ENCODE data around the gene PPBP.

Gene PPBP

DNA sequence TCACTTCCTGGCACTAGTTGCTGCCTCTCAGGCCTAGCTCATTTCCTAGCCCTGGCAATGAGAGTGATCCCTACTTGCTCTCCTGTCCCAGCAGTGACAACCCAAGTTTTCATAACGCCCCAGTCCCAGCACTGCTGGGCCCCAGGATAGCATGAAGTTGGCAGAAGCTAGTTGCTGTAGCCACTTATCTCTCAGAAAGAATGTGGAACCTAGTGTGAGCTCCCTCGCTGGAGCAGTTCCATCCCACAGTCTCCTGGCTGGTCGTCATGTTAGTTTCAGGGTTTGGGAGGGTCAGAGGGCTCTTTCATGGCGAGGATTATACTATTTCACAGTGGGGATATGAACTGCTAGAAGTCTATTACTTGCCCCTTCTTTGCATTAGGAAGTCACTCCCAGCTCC is 11.3 kb downstream of the PPBP start:
- TF ChIP-seq FOXP2 (optimal IDR thresholded peaks at IDR 0.05; ENCODE audit: borderline replicate concordance, extremely low read depth, extremely low read length, insufficient read depth) (no peak), POLR2AphosphoS5 (IDR thresholded peaks at IDR 0.05; ENCODE audit: low read depth, low read length) (no peak), TAF1 (IDR thresholded peaks at IDR 0.05; ENCODE audit: borderline replicate concordance, insufficient read depth, low read length) (no peak), SIN3A (IDR thresholded peaks at IDR 0.05; ENCODE audit: borderline replicate concordance, insufficient read depth, low read length) (no peak)
- TF ChIP-seq, protein P1, sequence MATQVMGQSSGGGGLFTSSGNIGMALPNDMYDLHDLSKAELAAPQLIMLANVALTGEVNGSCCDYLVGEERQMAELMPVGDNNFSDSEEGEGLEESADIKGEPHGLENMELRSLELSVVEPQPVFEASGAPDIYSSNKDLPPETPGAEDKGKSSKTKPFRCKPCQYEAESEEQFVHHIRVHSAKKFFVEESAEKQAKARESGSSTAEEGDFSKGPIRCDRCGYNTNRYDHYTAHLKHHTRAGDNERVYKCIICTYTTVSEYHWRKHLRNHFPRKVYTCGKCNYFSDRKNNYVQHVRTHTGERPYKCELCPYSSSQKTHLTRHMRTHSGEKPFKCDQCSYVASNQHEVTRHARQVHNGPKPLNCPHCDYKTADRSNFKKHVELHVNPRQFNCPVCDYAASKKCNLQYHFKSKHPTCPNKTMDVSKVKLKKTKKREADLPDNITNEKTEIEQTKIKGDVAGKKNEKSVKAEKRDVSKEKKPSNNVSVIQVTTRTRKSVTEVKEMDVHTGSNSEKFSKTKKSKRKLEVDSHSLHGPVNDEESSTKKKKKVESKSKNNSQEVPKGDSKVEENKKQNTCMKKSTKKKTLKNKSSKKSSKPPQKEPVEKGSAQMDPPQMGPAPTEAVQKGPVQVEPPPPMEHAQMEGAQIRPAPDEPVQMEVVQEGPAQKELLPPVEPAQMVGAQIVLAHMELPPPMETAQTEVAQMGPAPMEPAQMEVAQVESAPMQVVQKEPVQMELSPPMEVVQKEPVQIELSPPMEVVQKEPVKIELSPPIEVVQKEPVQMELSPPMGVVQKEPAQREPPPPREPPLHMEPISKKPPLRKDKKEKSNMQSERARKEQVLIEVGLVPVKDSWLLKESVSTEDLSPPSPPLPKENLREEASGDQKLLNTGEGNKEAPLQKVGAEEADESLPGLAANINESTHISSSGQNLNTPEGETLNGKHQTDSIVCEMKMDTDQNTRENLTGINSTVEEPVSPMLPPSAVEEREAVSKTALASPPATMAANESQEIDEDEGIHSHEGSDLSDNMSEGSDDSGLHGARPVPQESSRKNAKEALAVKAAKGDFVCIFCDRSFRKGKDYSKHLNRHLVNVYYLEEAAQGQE (IDR thresholded peaks at IDR 0.05; ENCODE audit: insufficient read depth in 1 of 2, low read depth in 2 of 2, low read length in 2 of 2): no peak

DNA sequence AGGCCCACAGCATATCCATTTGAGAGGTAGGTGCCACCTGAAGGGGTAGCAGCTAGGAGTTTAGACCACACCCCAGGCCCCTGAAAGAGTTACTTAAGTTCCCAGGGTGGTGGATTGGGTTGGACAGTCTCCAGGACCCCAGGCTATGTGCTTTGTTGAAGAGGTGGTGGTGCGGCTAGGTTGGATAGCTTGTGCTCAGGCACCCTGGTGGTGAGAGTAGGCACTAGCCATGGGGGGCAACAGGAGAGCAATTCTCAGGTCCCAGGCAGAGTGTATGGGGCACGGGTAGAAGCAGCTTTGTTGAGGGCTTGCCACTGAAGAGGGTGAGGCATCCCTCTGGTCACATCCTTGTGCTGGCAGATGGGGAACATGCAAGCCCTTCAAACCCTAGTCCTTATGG is 11.8 kb downstream of the PPBP start:
- no peak for TF ChIP-seq FOXP2 (optimal IDR thresholded peaks at IDR 0.05; ENCODE audit: borderline replicate concordance, extremely low read depth, extremely low read length, insufficient read depth)
- TF ChIP-seq POLR2AphosphoS5 (IDR thresholded peaks at IDR 0.05; ENCODE audit: low read depth, low read length): no peak
- TF ChIP-seq TAF1 (IDR thresholded peaks at IDR 0.05; ENCODE audit: borderline replicate concordance, insufficient read depth, low read length): no peak
- TF ChIP-seq, protein P1 (IDR thresholded peaks at IDR 0.05; ENCODE audit: insufficient read depth in 1 of 2, low read depth in 2 of 2, low read length in 2 of 2): no peak
- no peak for TF ChIP-seq SIN3A (IDR thresholded peaks at IDR 0.05; ENCODE audit: borderline replicate concordance, insufficient read depth, low read length)

DNA sequence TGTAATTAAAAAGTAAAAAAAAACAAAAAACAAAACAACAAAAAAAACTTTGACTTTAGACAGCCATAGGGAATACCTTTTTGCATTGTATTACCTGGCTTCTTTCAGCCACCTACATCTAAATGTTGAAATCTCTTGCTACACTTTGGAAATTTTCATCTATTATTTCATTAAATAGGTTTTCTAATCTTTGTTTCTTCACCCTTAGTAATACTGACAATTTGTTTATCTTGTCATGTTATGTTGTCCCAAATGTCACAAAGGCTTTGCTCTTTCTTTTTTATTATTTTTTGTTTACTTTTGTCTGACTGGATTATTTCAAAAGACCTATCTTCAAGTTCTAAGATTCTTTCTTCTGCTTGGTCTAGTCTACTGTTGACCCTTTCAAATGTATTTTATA is 13.6 kb downstream of the PPBP start:
- TF ChIP-seq SIN3A (IDR thresholded peaks at IDR 0.05; ENCODE audit: borderline replicate concordance, insufficient read depth, low read length) (no peak), FOXP2 (optimal IDR thresholded peaks at IDR 0.05; ENCODE audit: borderline replicate concordance, extremely low read depth, extremely low read length, insufficient read depth) (no peak), POLR2AphosphoS5 (IDR thresholded peaks at IDR 0.05; ENCODE audit: low read depth, low read length) (no peak)
- TF ChIP-seq, protein P1 (IDR thresholded peaks at IDR 0.05; ENCODE audit: insufficient read depth in 1 of 2, low read depth in 2 of 2, low read length in 2 of 2): no peak

DNA sequence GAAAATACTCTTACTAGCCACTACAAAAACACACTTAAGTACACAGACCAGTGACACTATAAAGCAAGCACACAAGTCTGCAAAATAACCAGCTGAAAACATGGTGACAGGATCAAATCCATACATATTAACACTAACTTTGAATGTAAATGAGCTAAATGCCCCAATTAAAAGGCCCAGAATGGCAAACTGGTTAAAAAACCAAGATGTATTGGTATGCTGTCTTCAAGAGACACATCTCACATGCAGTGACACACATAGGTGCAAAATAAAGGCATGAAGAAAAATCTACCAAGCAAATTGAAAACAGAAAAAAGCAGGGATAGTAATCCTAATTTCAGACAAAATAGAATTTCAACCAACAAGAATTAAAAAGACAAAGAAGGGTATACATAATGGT is 17.0 kb downstream of the PPBP start:
- TF ChIP-seq SIN3A (IDR thresholded peaks at IDR 0.05; ENCODE audit: borderline replicate concordance, insufficient read depth, low read length) (no peak), FOXP2 (optimal IDR thresholded peaks at IDR 0.05; ENCODE audit: borderline replicate concordance, extremely low read depth, extremely low read length, insufficient read depth) (no peak)
- TF ChIP-seq, protein P1 (IDR thresholded peaks at IDR 0.05; ENCODE audit: insufficient read depth in 1 of 2, low read depth in 2 of 2, low read length in 2 of 2): no peak

DNA sequence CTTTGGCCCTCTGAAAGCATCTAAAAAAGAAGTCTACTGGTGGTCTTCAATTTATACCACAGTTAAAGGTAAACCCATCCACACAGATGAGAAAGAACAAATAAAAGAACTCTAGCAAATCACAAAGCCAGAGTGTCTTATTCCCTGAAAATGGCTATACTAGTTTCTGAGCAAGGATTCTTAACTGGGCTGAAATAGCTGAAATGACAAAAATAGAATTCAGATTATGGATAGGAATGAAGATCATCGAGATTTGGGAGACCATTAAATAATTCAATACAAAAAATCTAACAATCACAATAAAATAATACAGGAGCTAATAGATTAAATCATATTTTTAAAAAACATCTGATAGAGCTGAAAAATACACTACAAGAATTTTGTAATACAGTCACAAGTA is 18.0 kb downstream of the PPBP start:
- no peak for TF ChIP-seq FOXP2 (optimal IDR thresholded peaks at IDR 0.05; ENCODE audit: borderline replicate concordance, extremely low read depth, extremely low read length, insufficient read depth)
- no peak for TF ChIP-seq SIN3A (IDR thresholded peaks at IDR 0.05; ENCODE audit: borderline replicate concordance, insufficient read depth, low read length)
- no peak for TF ChIP-seq POLR2AphosphoS5 (IDR thresholded peaks at IDR 0.05; ENCODE audit: low read depth, low read length)
- TF ChIP-seq, protein P1 (IDR thresholded peaks at IDR 0.05; ENCODE audit: insufficient read depth in 1 of 2, low read depth in 2 of 2, low read length in 2 of 2): no peak
- no peak for TF ChIP-seq TAF1 (IDR thresholded peaks at IDR 0.05; ENCODE audit: borderline replicate concordance, insufficient read depth, low read length)

Data from PFSK-1 (cell line).